Measurements from ENCODE around the gene CCL11. TPM values are rescaled to one million over a fixed set of nuclear protein-coding genes. Genes with fewer than 3 reads are reported as not detected.

Gene CCL11
- total RNA-seq, 2 donors from 2014 or later: 1.1 TPM; not detected in 1

DNA sequence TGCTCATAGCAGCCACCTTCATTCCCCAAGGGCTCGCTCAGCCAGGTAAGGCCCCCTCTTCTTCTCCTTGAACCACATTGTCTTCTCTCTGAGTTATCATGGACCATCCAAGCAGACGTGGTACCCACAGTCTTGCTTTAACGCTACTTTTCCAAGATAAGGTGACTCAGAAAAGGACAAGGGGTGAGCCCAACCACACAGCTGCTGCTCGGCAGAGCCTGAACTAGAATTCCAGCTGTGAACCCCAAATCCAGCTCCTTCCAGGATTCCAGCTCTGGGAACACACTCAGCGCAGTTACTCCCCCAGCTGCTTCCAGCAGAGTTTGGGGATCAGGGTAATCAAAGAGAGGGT lies 30.2 kb upstream of the CCL11 start:
- TF ChIP-seq, protein P1, sequence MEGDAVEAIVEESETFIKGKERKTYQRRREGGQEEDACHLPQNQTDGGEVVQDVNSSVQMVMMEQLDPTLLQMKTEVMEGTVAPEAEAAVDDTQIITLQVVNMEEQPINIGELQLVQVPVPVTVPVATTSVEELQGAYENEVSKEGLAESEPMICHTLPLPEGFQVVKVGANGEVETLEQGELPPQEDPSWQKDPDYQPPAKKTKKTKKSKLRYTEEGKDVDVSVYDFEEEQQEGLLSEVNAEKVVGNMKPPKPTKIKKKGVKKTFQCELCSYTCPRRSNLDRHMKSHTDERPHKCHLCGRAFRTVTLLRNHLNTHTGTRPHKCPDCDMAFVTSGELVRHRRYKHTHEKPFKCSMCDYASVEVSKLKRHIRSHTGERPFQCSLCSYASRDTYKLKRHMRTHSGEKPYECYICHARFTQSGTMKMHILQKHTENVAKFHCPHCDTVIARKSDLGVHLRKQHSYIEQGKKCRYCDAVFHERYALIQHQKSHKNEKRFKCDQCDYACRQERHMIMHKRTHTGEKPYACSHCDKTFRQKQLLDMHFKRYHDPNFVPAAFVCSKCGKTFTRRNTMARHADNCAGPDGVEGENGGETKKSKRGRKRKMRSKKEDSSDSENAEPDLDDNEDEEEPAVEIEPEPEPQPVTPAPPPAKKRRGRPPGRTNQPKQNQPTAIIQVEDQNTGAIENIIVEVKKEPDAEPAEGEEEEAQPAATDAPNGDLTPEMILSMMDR (IDR thresholded peaks at IDR 0.05): no peak
- TF ChIP-seq POLR2AphosphoS5 (IDR thresholded peaks at IDR 0.05) (no peak), POLR2A (IDR thresholded peaks at IDR 0.05) (no peak)
- Histone ChIP-seq H3K27me3 (replicated peaks; ENCODE audit: insufficient read depth) (no peaks in the 10 kb centered on the region), H3K4me1 (replicated peaks) (peaks cover 13% of the 10 kb centered on the region), H3K4me3 (peak overlapping the region; percentile 19 to 25), H3K27ac (peak overlapping the region; percentile 69 to 73), H3K36me3 (no peaks in the 10 kb centered on the region), H3K9me3 (no peaks in the 10 kb centered on the region)
- DNase-seq (ENCODE audit: low spot score): no peak
- WGBS: 25% methylated on average over 5 of the region's 5 CpGs
- intact Hi-C loops (cut with DNase I): loop anchor here (5.0 to 10.0 kb wide), 2 partner anchors 99 to 1322 kb away; partner anchors contain the start of genes CCL13 and PEX12

DNA sequence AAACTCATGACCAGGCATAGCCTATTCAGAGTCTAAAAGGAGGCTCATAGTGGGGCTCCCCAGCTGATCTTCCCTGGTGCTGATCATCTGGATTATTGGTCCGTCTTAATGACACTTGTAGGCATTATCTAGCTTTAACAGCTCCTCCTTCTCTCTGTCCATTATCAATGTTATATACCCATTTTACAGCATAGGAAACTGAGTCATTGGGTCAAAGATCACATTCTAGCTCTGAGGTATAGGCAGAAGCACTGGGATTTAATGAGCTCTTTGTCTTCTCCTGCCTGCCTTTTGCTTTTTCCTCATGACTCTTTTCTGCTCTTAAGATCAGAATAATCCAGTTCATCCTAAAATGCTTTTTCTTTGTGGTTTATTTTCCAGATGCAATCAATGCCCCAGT lies 29.7 kb upstream of the CCL11 start:
- Histone ChIP-seq H3K9me3 (no peaks in the 10 kb centered on the region), H3K4me1 (replicated peaks) (peaks cover 13% of the 10 kb centered on the region), H3K27me3 (replicated peaks; ENCODE audit: insufficient read depth) (no peaks in the 10 kb centered on the region), H3K4me3 (peak overlapping the region in 1 of 2 donors; percentile 25), H3K27ac (peak overlapping the region; percentile 69 to 73), H3K36me3 (no peaks in the 10 kb centered on the region)
- intact Hi-C loops (cut with DNase I): loop anchor here (5.0 to 10.0 kb wide), 2 partner anchors 99 to 1321 kb away; partner anchors contain the start of genes CCL13 and PEX12
- TF ChIP-seq, protein P1 (IDR thresholded peaks at IDR 0.05): no peak
- no peak for TF ChIP-seq POLR2AphosphoS5 (IDR thresholded peaks at IDR 0.05)
- TF ChIP-seq POLR2A (IDR thresholded peaks at IDR 0.05): no peak
- 94% methylated on average over 1 of the region's 1 CpG for WGBS
- DNase-seq (ENCODE audit: low spot score): no peak

DNA sequence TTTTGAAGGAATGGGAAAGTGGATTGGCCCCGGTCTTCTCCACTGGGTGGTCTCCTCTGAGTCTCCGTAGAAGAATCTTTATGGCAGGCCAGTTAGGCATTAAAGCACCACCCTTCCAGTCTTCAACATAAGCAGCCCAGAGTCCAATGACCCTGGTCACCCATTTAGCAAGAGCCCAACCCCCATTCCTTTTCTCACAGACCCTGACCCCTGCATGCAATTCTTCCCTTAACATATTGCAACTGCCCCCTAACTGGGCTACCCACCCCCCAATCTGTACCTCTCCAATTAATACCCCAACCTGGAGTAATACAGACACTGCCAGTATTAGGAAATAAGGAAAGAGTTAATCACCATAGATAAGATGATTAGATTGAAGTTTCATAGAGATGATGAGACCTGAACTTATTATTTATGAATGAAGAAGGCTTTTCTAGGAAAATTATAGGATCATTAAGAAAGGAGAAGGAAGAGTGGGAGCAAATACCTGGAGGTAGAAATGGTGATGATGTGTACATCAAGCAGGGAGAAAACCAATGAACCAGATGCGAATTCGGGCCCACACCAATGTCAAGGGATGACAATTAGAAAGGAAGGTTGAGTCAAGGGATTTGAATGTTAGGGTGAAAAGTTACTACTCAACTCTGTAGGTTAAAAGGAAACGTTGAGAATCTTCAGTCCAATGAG lies 28.1 kb upstream of the CCL11 start:
- H3K4me3 ChIP-seq: no peak overlapping the region
- H3K36me3 ChIP-seq: no peaks in the 10 kb centered on the region
- H3K9me3 ChIP-seq: no peaks in the 10 kb centered on the region
- intact Hi-C loops (cut with DNase I): loop anchor here (5.0 to 10.0 kb wide), 2 partner anchors 97 to 1320 kb away; partner anchors contain the start of genes CCL13 and PEX12
- WGBS: 85% methylated on average over 5 of the region's 5 CpGs
- no peak overlapping the region for H3K27ac ChIP-seq
- peaks cover 13% of the 10 kb centered on the region for H3K4me1 ChIP-seq (replicated peaks)
- no peak for DNase-seq (ENCODE audit: low spot score)
- TF ChIP-seq POLR2AphosphoS5 (IDR thresholded peaks at IDR 0.05) (no peak), POLR2A (IDR thresholded peaks at IDR 0.05) (no peak)
- TF ChIP-seq, protein P1 (IDR thresholded peaks at IDR 0.05): no peak
- H3K27me3 ChIP-seq (replicated peaks; ENCODE audit: insufficient read depth): no peaks in the 10 kb centered on the region

DNA sequence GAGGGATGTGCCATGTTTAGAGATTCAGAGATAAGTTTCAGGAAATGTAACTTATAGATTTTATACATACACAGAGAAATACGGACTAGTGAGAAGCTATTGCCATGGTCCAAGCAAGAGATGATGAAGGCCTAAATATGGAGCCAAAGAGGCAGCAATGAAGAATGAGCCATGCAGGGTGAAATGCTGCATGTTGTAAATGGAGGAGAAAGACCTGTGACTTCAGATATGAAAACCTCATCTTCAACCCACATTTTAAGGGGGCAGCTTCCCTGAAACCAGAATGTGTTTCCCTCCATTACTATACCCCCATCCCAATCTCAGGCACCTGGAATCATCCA lies 27.6 kb upstream of the CCL11 start:
- DNase-seq (ENCODE audit: low spot score): no peak
- Histone ChIP-seq H3K9me3 (no peaks in the 10 kb centered on the region), H3K27me3 (replicated peaks; ENCODE audit: insufficient read depth) (no peaks in the 10 kb centered on the region), H3K27ac (no peak overlapping the region), H3K4me1 (replicated peaks) (peaks cover 9% of the 10 kb centered on the region), H3K4me3 (no peak overlapping the region), H3K36me3 (no peaks in the 10 kb centered on the region)
- 94% methylated on average over 1 of the region's 1 CpG for WGBS
- intact Hi-C loops (cut with DNase I): loop anchor here (5.0 to 10.0 kb wide), 2 partner anchors 97 to 1319 kb away; partner anchors contain the start of genes CCL13 and PEX12
- TF ChIP-seq POLR2A (IDR thresholded peaks at IDR 0.05): no peak
- TF ChIP-seq POLR2AphosphoS5 (IDR thresholded peaks at IDR 0.05): no peak
- TF ChIP-seq, protein P1 (IDR thresholded peaks at IDR 0.05): no peak

DNA sequence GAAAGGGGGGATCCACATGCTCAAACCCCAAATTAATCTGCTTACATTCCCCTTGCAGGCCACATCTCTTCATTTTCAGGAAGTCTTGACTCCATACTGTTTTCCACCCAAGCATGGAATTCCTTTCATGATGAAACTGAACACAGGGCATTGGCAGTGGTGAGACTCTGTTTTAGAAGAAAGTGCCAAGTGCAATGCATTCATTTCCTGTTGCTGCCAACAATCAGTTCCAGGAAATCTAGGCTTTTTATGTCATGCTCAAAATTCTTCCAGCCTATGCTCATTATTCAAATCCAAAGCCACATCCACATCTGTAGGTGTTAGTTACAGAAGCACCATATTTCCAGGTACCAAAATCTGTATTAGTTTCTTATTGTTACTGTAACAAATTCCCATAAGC lies 26.4 kb upstream of the CCL11 start:
- no peak for TF ChIP-seq POLR2A (IDR thresholded peaks at IDR 0.05)
- intact Hi-C loops (cut with DNase I): loop anchor here (5.0 to 10.0 kb wide), 2 partner anchors 96 to 1318 kb away; partner anchors contain the start of genes CCL13 and PEX12
- no peak overlapping the region for H3K27ac ChIP-seq

More for the DNA sequence above, 26.4 kb upstream of the CCL11 start:
- Histone ChIP-seq H3K9me3 (no peaks in the 10 kb centered on the region), H3K4me1 (replicated peaks) (peaks cover 4% of the 10 kb centered on the region), H3K27me3 (replicated peaks; ENCODE audit: insufficient read depth) (no peaks in the 10 kb centered on the region), H3K36me3 (no peaks in the 10 kb centered on the region), H3K4me3 (no peak overlapping the region)
- no peak for DNase-seq (ENCODE audit: low spot score)
